Upper lobe of left lung (tissue), 4 donors: ENCODE results near the gene APBB2.

Source experiments
- EP300 ChIP-seq, 4 donors: sonication (generic); formaldehyde crosslinking; IDR thresholded peaks; one replicate each; pipeline ENCODE4 v1.5.1; 2017; ENCODE audit warnings: antibody characterized with exemption in 4 of 4, control low read depth in 2 of 4
- POLR2A ChIP-seq, 4 donors: fragments of 450-650 bp; IDR thresholded peaks; one replicate each; pipeline ENCODE4 v1.5.1; 2016 to 2017; ENCODE audit warnings: antibody characterized with exemption in 4 of 4, mild to moderate bottlenecking in 2 of 4
- POLR2AphosphoS5 ChIP-seq, 2 donors: sonication (generic); formaldehyde crosslinking; IDR thresholded peaks; one replicate each; pipeline ENCODE4 v1.5.1; 2017; ENCODE audit warnings: antibody characterized with exemption in 2 of 2
- TF ChIP-seq, protein P1 (sequence below), 6 experiments: fragments of 450-650 bp in 4 of 6; fragments of 200-600 bp in 2 of 6; sonication (generic) in 2 of 6; IDR thresholded peaks; one replicate each; pipeline ENCODE4 v1.5.1; 2016 to 2019; ENCODE audit warnings: antibody characterized with exemption in 6 of 6

DNA sequence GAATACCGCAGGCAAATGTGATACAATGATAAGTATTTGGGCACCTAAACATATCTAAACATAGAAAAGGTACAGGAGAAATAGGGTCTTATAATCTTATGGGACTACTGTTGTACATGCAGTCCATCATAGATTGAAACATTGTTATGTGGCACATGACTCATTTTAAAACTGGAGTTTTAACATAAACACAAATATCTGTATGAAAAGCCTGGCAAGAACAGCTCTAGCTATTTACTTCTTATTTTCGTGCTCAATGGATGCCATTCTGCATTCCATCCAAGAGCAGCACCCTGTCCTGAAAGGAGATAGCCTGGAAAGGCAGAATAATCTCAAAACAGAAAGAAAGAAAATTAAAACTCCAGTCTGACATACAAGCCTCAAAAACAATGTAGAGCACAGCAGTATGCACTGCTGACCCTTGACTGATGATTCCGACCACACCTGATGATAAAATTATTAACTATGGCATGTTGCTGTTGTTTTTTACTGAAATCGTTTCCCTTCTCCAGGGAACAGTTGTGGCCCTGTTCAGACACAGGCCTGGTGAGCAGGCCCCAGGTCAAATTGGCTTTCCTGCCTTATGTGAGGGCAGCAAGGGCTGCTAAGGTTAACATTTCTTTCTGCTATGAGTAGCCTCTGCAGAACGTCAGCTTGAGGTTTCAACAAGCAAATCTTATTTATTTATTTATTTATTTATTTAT is 152.7 kb downstream of the APBB2 start:
- TF ChIP-seq, protein P1, sequence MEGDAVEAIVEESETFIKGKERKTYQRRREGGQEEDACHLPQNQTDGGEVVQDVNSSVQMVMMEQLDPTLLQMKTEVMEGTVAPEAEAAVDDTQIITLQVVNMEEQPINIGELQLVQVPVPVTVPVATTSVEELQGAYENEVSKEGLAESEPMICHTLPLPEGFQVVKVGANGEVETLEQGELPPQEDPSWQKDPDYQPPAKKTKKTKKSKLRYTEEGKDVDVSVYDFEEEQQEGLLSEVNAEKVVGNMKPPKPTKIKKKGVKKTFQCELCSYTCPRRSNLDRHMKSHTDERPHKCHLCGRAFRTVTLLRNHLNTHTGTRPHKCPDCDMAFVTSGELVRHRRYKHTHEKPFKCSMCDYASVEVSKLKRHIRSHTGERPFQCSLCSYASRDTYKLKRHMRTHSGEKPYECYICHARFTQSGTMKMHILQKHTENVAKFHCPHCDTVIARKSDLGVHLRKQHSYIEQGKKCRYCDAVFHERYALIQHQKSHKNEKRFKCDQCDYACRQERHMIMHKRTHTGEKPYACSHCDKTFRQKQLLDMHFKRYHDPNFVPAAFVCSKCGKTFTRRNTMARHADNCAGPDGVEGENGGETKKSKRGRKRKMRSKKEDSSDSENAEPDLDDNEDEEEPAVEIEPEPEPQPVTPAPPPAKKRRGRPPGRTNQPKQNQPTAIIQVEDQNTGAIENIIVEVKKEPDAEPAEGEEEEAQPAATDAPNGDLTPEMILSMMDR (IDR thresholded peaks at IDR 0.05): no peak
- TF ChIP-seq EP300 (IDR thresholded peaks at IDR 0.05) (no peak), POLR2AphosphoS5 (IDR thresholded peaks at IDR 0.05) (no peak), POLR2A (IDR thresholded peaks at IDR 0.05) (no peak)
